ENCODE measurements around the gene FGGY.

FGGY gene

DNA sequence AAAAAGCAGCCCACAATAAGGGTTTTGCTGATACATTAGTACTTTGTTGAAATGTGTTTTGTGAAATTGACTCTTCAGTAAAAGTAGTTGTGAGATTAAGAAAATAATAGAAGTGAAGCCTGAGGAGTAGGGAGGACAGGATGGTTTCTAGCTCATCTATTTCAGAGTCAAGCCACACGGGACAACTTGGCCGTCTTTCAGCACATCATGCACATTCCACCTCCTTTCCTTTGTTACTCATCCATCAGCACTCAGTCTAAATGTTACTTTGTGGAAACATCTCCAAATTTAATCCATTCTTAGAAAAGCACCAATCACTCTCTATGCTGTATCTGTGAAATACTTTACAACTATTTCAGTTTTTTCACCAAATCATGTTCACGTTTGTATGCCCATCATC lies 223.3 kb downstream of the FGGY start:
- no peak overlapping the region for H3K4me3 ChIP-seq (replicated peaks; ENCODE audit: low read depth, low read length)
- TF ChIP-seq, protein P1, sequence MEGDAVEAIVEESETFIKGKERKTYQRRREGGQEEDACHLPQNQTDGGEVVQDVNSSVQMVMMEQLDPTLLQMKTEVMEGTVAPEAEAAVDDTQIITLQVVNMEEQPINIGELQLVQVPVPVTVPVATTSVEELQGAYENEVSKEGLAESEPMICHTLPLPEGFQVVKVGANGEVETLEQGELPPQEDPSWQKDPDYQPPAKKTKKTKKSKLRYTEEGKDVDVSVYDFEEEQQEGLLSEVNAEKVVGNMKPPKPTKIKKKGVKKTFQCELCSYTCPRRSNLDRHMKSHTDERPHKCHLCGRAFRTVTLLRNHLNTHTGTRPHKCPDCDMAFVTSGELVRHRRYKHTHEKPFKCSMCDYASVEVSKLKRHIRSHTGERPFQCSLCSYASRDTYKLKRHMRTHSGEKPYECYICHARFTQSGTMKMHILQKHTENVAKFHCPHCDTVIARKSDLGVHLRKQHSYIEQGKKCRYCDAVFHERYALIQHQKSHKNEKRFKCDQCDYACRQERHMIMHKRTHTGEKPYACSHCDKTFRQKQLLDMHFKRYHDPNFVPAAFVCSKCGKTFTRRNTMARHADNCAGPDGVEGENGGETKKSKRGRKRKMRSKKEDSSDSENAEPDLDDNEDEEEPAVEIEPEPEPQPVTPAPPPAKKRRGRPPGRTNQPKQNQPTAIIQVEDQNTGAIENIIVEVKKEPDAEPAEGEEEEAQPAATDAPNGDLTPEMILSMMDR (IDR thresholded peaks at IDR 0.05; ENCODE audit: low read depth, low read length, missing control alignments) = no peak
- no peak for DNase-seq (ENCODE audit: extremely low read depth, low read depth)

DNA sequence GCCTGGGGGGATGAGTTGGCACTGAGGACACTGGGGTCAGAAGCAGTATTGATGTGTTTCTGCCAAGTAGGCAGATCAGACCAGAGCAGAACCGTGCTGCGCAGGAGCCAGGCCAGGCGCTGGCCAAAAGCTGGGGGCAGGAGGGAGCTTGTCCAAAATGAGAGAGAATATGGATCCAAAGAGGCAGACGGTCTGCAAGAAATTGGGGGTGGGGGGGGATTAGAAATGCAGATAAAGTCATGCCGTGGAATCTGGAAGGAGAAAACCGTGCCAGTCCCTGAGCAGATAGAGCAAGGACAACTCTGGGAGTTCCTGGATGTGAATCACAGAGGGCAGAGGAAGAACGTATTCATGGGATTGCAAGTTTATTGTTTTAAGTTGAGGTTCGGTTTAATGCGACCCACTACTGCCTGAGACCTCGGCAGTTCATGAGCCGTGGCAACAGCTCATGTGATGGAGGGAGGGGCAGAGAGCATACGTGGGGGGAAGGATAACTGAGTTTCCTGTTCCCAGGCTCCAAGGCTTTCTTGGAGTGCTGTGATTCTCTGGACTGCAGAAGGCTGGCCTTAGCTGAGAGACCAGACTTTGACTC lies 224.0 kb downstream of the FGGY start:
- H3K4me3 ChIP-seq (replicated peaks; ENCODE audit: low read depth, low read length) = no peak overlapping the region
- DNase-seq (ENCODE audit: extremely low read depth, low read depth) = no peak
- TF ChIP-seq, protein P1 (IDR thresholded peaks at IDR 0.05; ENCODE audit: low read depth, low read length, missing control alignments) = no peak

DNA sequence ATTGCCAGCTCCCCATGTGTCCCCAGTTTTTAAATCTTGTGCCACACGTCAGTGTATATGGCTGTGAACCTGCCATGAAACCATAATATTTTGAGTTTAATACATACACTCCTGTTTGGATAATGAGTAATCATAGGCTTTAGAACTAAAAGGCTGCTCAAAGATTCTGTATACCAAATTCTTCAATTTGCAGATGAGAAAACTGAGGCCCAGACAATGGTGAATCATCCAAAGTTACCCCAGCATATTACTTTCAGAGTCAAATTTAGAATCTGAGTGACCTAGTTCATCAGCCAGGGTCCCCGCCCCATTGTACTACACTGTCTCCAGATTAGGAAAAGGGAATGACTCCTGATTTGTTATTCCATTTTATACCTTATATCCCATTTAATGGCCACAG lies 224.6 kb downstream of the FGGY start:
- no peak for DNase-seq (ENCODE audit: extremely low read depth, low read depth)
- H3K4me3 ChIP-seq (replicated peaks; ENCODE audit: low read depth, low read length) = no peak overlapping the region
- TF ChIP-seq, protein P1 (IDR thresholded peaks at IDR 0.05; ENCODE audit: low read depth, low read length, missing control alignments) = no peak

DNA sequence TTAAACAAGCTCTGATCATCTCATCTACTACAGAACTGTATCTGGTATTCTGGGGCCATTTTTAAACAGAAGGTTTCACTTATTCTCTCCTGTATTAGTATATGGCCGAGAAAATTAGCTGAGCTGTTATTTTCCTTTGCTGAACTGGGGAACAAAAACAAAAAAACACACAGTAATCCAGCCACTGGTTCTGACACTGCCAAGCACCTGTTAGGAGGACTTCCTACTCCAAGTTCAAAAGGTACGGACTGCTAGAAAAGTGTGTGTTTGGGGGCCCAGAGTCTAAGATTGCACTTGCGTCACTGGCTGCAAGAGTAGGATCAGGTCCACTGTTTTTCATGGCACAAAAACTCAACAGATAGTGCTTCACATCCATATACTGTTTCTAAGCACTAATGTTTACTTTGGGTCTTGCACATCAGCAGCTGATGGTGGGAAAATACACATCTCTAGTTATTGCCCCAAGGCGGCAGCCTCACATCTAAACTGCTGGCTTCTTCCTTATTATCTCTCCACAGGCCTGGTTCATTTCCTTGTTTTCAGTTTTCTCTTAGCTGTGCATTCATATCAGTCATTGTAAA lies 226.1 kb downstream of the FGGY start:
- TF ChIP-seq, protein P1 (IDR thresholded peaks at IDR 0.05; ENCODE audit: low read depth, low read length, missing control alignments) = no peak
- H3K4me3 ChIP-seq (replicated peaks; ENCODE audit: low read depth, low read length) = no peak overlapping the region
- DNase-seq (ENCODE audit: extremely low read depth, low read depth) = no peak

DNA sequence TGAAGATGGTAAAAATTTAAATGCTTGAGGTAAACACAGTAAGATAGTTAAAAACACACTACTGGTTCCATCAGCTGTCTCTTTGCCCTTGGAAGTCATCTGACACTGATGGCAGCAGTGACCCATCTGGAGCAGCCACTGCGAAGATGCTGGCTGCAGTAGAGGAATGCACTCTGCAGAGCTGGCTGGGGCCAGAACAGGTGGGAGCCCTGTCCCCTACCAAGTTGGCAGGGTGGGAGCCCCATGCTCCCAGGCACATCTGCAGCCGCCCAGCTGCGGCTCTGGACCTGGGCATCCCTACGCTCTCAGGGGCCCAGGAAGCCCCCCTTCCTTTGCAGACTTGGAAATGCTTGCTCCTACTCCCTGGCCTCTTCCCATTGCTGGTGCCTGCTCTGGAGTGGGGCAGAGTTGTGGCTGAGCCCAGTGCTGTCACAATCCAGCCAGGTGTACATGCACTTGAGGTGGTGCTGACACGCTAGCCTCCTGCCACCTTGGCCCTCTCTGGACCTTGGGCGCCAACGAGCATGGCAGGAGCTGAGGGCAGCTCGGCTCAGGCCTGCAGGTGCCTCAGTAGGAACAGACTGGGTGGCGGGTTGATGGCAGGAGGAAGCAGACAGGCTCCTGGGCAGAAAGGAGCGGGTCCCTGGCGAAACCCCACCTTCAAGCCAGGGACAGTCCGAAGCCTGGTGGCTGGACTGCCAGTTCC lies 227.0 kb downstream of the FGGY start:
- DNase-seq (ENCODE audit: extremely low read depth, low read depth) = no peak
- TF ChIP-seq, protein P1 (IDR thresholded peaks at IDR 0.05; ENCODE audit: low read depth, low read length, missing control alignments) = no peak
- no peak overlapping the region for H3K4me3 ChIP-seq (replicated peaks; ENCODE audit: low read depth, low read length)

DNA sequence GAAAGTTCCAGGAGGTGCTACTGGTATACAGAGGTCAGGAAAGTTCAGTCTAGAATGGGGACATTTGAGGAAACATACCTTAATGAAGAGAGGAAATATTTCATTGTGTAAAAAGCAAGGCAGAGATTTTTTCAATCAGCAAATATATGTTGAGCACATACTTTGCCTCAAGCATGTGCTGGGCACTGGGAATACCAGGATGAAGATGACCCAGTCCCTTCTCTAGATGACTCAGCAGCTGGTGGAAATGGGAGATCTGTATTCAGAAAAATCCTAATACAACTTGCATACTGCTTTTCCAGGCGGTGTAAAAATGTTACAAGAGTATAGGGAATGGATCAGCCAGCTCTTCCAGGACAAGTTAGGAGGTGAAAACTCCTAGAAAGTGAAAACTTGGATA lies 229.3 kb downstream of the FGGY start:
- no peak overlapping the region for H3K4me3 ChIP-seq (replicated peaks; ENCODE audit: low read depth, low read length)
- no peak for DNase-seq (ENCODE audit: extremely low read depth, low read depth)
- TF ChIP-seq, protein P1 (IDR thresholded peaks at IDR 0.05; ENCODE audit: low read depth, low read length, missing control alignments) = no peak
